G401.6 (cell line): Measurements from ENCODE around the gene PIP5K1B.
"Not testable (repeated sequence)": the region's sequence is repeated elsewhere in the genome, so short reads cannot be mapped to it uniquely, and the experiment has no call there.

Source experiments
- FAIRE-seq: peaks from 2 replicates; lab custom pipeline; 2012; peaks lifted over from hg19 to GRCh38; lab: Jason Lieb, UNC

Gene PIP5K1B

GRCh38 chr9:68957479-68957878, 252.4 kb downstream of the PIP5K1B start:
- no peak for FAIRE-seq

GRCh38 chr9:68961587-68961986, 256.5 kb downstream of the PIP5K1B start:
- no peak for FAIRE-seq

GRCh38 chr9:68963416-68963815, 258.4 kb downstream of the PIP5K1B start:
- no peak for FAIRE-seq

GRCh38 chr9:68964102-68964541, 259.1 kb downstream of the PIP5K1B start:
- FAIRE-seq = no peak

- no peak for FAIRE-seq
Measured at GRCh38 chr9:68964765-68965164, 259.7 kb downstream of the PIP5K1B start.

- FAIRE-seq = no peak
Measured at GRCh38 chr9:68966496-68966944, 261.5 kb downstream of the PIP5K1B start.

GRCh38 chr9:68967800-68968199, 262.8 kb downstream of the PIP5K1B start:
- FAIRE-seq = no peak

GRCh38 chr9:68969538-68969937, 264.5 kb downstream of the PIP5K1B start:
- no peak for FAIRE-seq

- no peak for FAIRE-seq
Measured at GRCh38 chr9:68970151-68970550, 265.1 kb downstream of the PIP5K1B start.

- FAIRE-seq = no peak
Measured at GRCh38 chr9:68973619-68974018, 268.6 kb downstream of the PIP5K1B start.

- FAIRE-seq = no peak
Measured at GRCh38 chr9:68974431-68974830, 269.4 kb downstream of the PIP5K1B start.

GRCh38 chr9:68974901-68975300, 269.9 kb downstream of the PIP5K1B start:
- FAIRE-seq = no peak

GRCh38 chr9:68975365-68976043, 270.5 kb downstream of the PIP5K1B start:
- no peak for FAIRE-seq

- FAIRE-seq = no peak
Measured at GRCh38 chr9:68978066-68978465, 273.0 kb downstream of the PIP5K1B start.

GRCh38 chr9:68978501-68978900, 273.5 kb downstream of the PIP5K1B start:
- no peak for FAIRE-seq

- no peak for FAIRE-seq
Measured at GRCh38 chr9:68979538-68980314, 274.7 kb downstream of the PIP5K1B start.

GRCh38 chr9:68980341-68980914, 275.4 kb downstream of the PIP5K1B start:
- FAIRE-seq = no peak

GRCh38 chr9:68981789-68982188, 276.7 kb downstream of the PIP5K1B start:
- no peak for FAIRE-seq

GRCh38 chr9:68983008-68983411, 278.0 kb downstream of the PIP5K1B start:
- FAIRE-seq = no peak

- FAIRE-seq = no peak
Measured at GRCh38 chr9:68983522-68984424, 278.7 kb downstream of the PIP5K1B start.

GRCh38 chr9:68986949-68987348, 281.9 kb downstream of the PIP5K1B start:
- not testable (repeated sequence) for FAIRE-seq

GRCh38 chr9:68991457-68991856, 286.4 kb downstream of the PIP5K1B start:
- no peak for FAIRE-seq
